Calu3 (cell line): Measurements from ENCODE around the gene GRAP2. TPM values are rescaled to one million over a fixed set of nuclear protein-coding genes. Genes with fewer than 3 reads are reported as not detected.

Source experiments
- BruUV-seq: library from RNA; stranded (reverse); fragments of 400-500 nt; replicated peaks from 2 replicates; lab custom pipeline; 2021; lab: Mats Ljungman, UMichigan
- CTCF ChIA-PET: fragments of 300-600 bp; sonication (Branson Sonifier 250); formaldehyde crosslinking; loops from one replicate; lab custom pipeline; 2022; ENCODE audit warnings: antibody characterized with exemption; lab: Charles Lee
- DNase-seq: peaks from one replicate; pipeline ENCODE4 v3.0.0; 2022
- H3K27ac Mint-ChIP-seq: one replicate; pipeline ENCODE4 v1.8.0; 2022; ENCODE audit warnings: mixed read lengths; ENCODE audit not compliant: unreplicated experiment
- H3K27me3 Mint-ChIP-seq: one replicate; pipeline ENCODE4 v1.8.0; 2022; ENCODE audit warnings: mixed read lengths; ENCODE audit not compliant: unreplicated experiment
- H3K36me3 Mint-ChIP-seq: one replicate; pipeline ENCODE4 v1.8.0; 2022; ENCODE audit warnings: mild to moderate bottlenecking, moderate library complexity, mixed read lengths; ENCODE audit not compliant: insufficient read depth, unreplicated experiment
- H3K4me1 Mint-ChIP-seq: one replicate; pipeline ENCODE4 v1.8.0; 2022; ENCODE audit warnings: mild to moderate bottlenecking, low read depth, mixed read lengths; ENCODE audit not compliant: unreplicated experiment
- H3K4me3 Mint-ChIP-seq: one replicate; pipeline ENCODE4 v1.8.0; 2022; ENCODE audit warnings: mild to moderate bottlenecking, low read depth, moderate library complexity, mixed read lengths; ENCODE audit not compliant: unreplicated experiment
- H3K9me3 Mint-ChIP-seq: one replicate; pipeline ENCODE4 v1.8.0; 2022; ENCODE audit warnings: low read depth, mixed read lengths; ENCODE audit not compliant: unreplicated experiment
- intact Hi-C: fragments of 100-400 bp; cut with micrococcal nuclease; formaldehyde crosslinking; loops from one replicate; pipeline ENCODE4 v1.10.0; 2022; ENCODE audit not compliant: unreplicated experiment
- total RNA-seq: library from RNA; stranded (reverse); gene quantifications from 2 replicates; pipeline ENCODE4 v1.2.3, GENCODE V29; 2022
- TF ChIP-seq, protein P1 (sequence below): fragments of 200-600 bp; IDR thresholded peaks from one replicate; pipeline ENCODE4 v1.8.0; 2022; ENCODE audit warnings: antibody characterized with exemption; ENCODE audit not compliant: unreplicated experiment

GRAP2 gene
- total RNA-seq, 1 experiment from 2014 or later, result not detected

DNA sequence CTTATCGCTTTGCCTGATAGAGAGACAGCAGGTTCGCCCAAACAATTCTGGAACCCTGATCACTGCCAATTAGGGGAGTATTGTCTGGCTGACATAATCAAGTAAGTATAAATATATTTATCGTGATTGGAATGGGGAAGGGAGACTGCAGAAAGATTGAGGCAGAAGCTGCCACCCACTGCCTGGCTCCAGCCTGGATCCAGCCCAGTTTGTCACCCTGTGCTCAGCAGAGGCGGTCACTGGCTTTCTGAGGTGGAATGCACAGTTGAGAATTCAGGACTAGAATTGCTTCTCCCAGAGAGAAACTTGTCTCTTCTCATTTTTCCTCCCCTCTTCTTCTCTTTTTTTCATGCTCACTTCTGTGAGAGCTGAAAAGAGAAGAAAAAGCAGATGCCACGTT, 25.9 kb downstream of the GRAP2 start:
- no peak overlapping the region for H3K4me3 Mint-ChIP-seq
- TF ChIP-seq, protein P1, sequence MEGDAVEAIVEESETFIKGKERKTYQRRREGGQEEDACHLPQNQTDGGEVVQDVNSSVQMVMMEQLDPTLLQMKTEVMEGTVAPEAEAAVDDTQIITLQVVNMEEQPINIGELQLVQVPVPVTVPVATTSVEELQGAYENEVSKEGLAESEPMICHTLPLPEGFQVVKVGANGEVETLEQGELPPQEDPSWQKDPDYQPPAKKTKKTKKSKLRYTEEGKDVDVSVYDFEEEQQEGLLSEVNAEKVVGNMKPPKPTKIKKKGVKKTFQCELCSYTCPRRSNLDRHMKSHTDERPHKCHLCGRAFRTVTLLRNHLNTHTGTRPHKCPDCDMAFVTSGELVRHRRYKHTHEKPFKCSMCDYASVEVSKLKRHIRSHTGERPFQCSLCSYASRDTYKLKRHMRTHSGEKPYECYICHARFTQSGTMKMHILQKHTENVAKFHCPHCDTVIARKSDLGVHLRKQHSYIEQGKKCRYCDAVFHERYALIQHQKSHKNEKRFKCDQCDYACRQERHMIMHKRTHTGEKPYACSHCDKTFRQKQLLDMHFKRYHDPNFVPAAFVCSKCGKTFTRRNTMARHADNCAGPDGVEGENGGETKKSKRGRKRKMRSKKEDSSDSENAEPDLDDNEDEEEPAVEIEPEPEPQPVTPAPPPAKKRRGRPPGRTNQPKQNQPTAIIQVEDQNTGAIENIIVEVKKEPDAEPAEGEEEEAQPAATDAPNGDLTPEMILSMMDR, result no peak
- H3K36me3 Mint-ChIP-seq, result no peaks in the 10 kb centered on the region
- CTCF ChIA-PET, result interaction anchor here (0.5 to 0.7 kb wide), 2 partner anchors 641 to 747 kb away, joined by 3 read pairs; no protein-coding TSS in a partner anchor
- DNase-seq, result no peak
- intact Hi-C loops, result no loop called here
- no peaks in the 10 kb centered on the region for H3K4me1 Mint-ChIP-seq
- H3K9me3 Mint-ChIP-seq, result no peaks in the 10 kb centered on the region
- peaks cover 50% of the 10 kb centered on the region for H3K27me3 Mint-ChIP-seq
- no peak overlapping the region for H3K27ac Mint-ChIP-seq
- no TSS peak for BruUV-seq

DNA sequence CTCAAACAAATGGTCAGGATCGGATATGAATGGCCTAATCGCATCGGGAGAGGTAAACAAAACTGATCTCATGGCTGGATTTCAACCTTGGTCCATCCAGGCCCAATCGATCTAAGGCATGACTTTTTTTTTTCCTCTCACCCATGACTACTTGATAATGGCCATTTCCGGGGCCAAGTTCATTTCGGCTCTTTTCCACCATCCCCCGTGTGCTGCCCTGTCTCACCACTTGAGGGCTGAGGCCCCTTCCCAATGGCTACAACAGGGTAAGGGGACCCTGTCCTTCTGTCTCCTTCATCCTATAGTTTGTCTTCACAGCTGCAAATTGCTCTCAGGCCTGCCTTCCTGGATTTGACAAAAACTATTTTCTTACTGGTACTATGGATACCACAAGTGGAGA, 26.7 kb downstream of the GRAP2 start:
- intact Hi-C loops, result no loop called here
- H3K27ac Mint-ChIP-seq, result no peak overlapping the region
- no peaks in the 10 kb centered on the region for H3K9me3 Mint-ChIP-seq
- TF ChIP-seq, protein P1, result peak; percentile 20
- peaks cover 43% of the 10 kb centered on the region for H3K27me3 Mint-ChIP-seq
- DNase-seq, result no peak
- BruUV-seq, result no TSS peak
- CTCF ChIA-PET, result interaction anchor here (1.4 kb wide), 1 partner anchor 97 kb away, joined by 3 read pairs; no protein-coding TSS in a partner anchor
- no peak overlapping the region for H3K4me3 Mint-ChIP-seq
- no peaks in the 10 kb centered on the region for H3K4me1 Mint-ChIP-seq
- H3K36me3 Mint-ChIP-seq, result no peaks in the 10 kb centered on the region

DNA sequence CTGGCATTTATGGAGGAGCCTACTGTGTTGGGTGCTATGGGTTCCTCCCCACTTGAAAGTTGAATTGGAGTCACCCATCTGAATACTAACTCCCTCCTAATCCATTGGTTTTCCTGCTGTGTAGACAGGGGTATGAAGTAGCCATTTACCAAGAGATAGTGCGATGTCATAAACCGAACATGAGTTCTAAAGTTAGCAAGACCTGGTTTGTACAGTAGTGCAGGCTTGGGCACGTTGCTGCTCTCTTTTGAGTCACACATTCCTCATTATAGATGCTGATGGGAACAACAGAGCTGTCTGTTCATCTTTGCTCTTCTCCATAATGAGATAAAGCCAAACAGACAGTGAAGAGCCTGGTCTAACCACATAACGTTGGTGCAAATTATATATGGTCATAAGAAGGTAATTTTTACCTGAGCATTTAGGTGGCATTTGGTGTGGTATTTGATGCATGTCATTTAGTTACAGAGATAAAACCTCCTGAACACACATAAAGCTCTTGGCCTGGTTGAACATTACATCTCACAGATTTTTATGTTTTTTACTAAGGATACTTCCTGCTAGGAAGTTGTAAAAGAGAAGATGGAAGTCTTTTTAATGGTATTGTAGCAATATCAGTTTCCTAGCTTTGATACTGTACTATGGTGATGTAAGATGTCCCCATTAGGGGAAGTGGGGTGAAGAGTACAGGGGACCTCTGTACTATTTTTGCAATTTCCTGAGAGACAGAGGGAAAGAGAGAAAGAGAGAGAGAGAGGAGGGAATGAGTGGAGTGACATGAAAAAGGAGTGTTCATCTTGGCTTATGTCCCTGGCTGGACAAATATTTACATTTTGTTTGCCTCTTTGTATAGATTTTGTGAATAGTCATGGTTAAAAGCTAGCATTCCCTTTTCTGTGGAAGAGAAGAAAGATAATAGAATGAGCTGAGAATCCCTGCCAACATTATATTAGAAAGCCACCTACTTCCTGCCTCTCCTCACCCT, 27.9 kb downstream of the GRAP2 start:
- Mint-ChIP-seq H3K36me3 (no peaks in the 10 kb centered on the region), H3K4me3 (no peak overlapping the region), H3K9me3 (no peaks in the 10 kb centered on the region), H3K4me1 (no peaks in the 10 kb centered on the region), H3K27ac (no peak overlapping the region), H3K27me3 (peaks cover 44% of the 10 kb centered on the region)
- intact Hi-C loops, result no loop called here
- TF ChIP-seq, protein P1, result no peak
- DNase-seq, result no peak
- no TSS peak for BruUV-seq
- CTCF ChIA-PET, result interaction anchor here (1.4 kb wide), 1 partner anchor 96 kb away, joined by 3 read pairs; no protein-coding TSS in a partner anchor

DNA sequence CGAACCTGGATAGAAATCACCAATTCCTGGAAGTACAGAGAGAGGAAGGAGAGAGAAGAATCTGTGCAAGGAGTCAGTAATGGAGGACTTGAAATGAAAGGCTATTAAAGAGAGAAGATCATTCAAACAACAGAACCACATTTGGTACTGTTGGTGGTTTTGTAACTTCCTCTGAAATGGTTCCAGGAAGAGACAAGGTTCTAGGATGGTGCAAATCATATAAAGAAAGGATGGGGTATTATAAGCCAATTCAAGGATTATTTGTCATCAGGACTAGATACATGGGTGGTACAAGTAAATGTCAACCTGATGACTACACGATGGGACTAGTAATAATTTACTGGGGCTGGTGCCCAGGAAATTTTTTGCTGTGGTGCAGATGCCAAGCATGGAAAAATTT, 30.4 kb downstream of the GRAP2 start:
- BruUV-seq, result no TSS peak
- Mint-ChIP-seq H3K27ac (no peak overlapping the region), H3K9me3 (no peaks in the 10 kb centered on the region), H3K4me3 (no peak overlapping the region), H3K27me3 (peaks cover 44% of the 10 kb centered on the region), H3K36me3 (no peaks in the 10 kb centered on the region), H3K4me1 (no peaks in the 10 kb centered on the region)
- intact Hi-C loops, result loop anchor here (10.0 kb wide), 1 partner anchor 386 kb away; no protein-coding TSS in a partner anchor
- DNase-seq, result no peak
- CTCF ChIA-PET, result interaction anchor here (0.5 to 1.7 kb wide), 2 partner anchors 23 to 68 kb away, joined by 3 to 4 read pairs; no protein-coding TSS in a partner anchor
- TF ChIP-seq, protein P1, result no peak
